SK-N-SH (cell line): ENCODE data around the gene FRRS1. TPM values are rescaled to one million over a fixed set of nuclear protein-coding genes. Genes with fewer than 3 reads are reported as not detected.

ENCODE experiments used
- CTCF ChIA-PET: fragments of 300-600, 350-600 bp; formaldehyde crosslinking; extraction: SDS; loops from one replicate; lab custom pipeline; 2021; lab: Yijun Ruan, JAX
- POLR2A ChIA-PET: fragments of 350-600 bp; sonication (Branson Sonifier 250); formaldehyde crosslinking; extraction: SDS; loops from one replicate; lab custom pipeline; 2020; ENCODE audit warnings: antibody characterized with exemption, inconsistent platforms; lab: Yijun Ruan, JAX
- DNase-seq: peaks from one replicate; pipeline ENCODE4 v3.0.0; 2012
- H2AFZ ChIP-seq: fragments of 200-600 bp; sonication (generic); 2 replicates; pipeline ENCODE4 v1.8.1; 2016; ENCODE audit warnings: antibody characterized with exemption, mild to moderate bottlenecking, low read depth
- H3F3A ChIP-seq: fragments of 200-600 bp; sonication (generic); replicated peaks from 2 replicates; pipeline ENCODE3; 2016; ENCODE audit warnings: antibody characterized with exemption, mild to moderate bottlenecking; ENCODE audit not compliant: insufficient read depth
- H3K27ac ChIP-seq, 2 experiments: fragments of 200-500 bp in 1 of 2; fragments of 200-600 bp in 1 of 2; sonication (Bioruptor generic) in 1 of 2; sonication (generic), shearing (Covaris generic) in 1 of 2; 2 replicates each; pipeline versions ENCODE4 v1.5.1 to v1.6.1; 2014 to 2016; ENCODE audit warnings: low read depth in 2 of 2, inconsistent platforms in 1 of 2, low read length in 1 of 2, mild to moderate bottlenecking in 1 of 2, mixed read lengths in 1 of 2
- H3K27me3 ChIP-seq: fragments of 200-600 bp; sonication (generic), shearing (Covaris generic); 2 replicates; pipeline ENCODE4 v1.6.1; 2016; ENCODE audit warnings: mixed run types; ENCODE audit not compliant: insufficient read depth
- H3K36me3 ChIP-seq, 2 experiments: fragments of 200-500 bp in 1 of 2; fragments of 200-600 bp in 1 of 2; sonication (Bioruptor generic) in 1 of 2; sonication (generic) in 1 of 2; replicated peaks in 1 of 2; 2 replicates each; pipeline versions ENCODE3 to v1.5.1; 2014 to 2016; ENCODE audit warnings: low read length in 1 of 2, mild to moderate bottlenecking in 1 of 2; ENCODE audit not compliant: insufficient read depth in 2 of 2, control insufficient read depth in 1 of 2
- H3K4me1 ChIP-seq, 2 experiments: fragments of 200-500 bp in 1 of 2; fragments of 200-600 bp in 1 of 2; sonication (Bioruptor generic) in 1 of 2; sonication (generic), shearing (Covaris generic) in 1 of 2; 2 replicates each; pipeline versions ENCODE4 v1.5.1 to v1.6.1; 2014 to 2016; ENCODE audit warnings: low read depth in 1 of 2, low read length in 1 of 2, mixed run types in 1 of 2; ENCODE audit not compliant: insufficient read depth in 2 of 2, control insufficient read depth in 1 of 2
- H3K4me2 ChIP-seq: fragments of 200-600 bp; sonication (generic), shearing (Covaris generic); 2 replicates; pipeline ENCODE4 v1.6.1; 2017; ENCODE audit warnings: mixed run types
- H3K4me3 ChIP-seq, 2 experiments: fragments of 200-500 bp in 1 of 2; fragments of 200-600 bp in 1 of 2; sonication (Bioruptor generic) in 1 of 2; sonication (generic), shearing (Covaris generic) in 1 of 2; 2 replicates each; pipeline versions ENCODE4 v1.5.1 to v1.8.1; 2014 to 2016; ENCODE audit warnings: low read depth in 2 of 2, inconsistent platforms in 1 of 2, low read length in 1 of 2, mild to moderate bottlenecking in 1 of 2, mixed read lengths in 1 of 2, moderate library complexity in 1 of 2
- H3K79me2 ChIP-seq: fragments of 200-600 bp; sonication (generic); 2 replicates; pipeline ENCODE4 v1.8.1; 2017; ENCODE audit warnings: mild to moderate bottlenecking; ENCODE audit not compliant: insufficient read depth
- H3K9ac ChIP-seq: fragments of 200-600 bp; sonication (generic); 2 replicates; pipeline ENCODE4 v1.6.1; 2017; ENCODE audit warnings: mixed run types
- H3K9me2 ChIP-seq: fragments of 200-600 bp; sonication (generic); 2 replicates; pipeline ENCODE4 v1.6.1; 2017; ENCODE audit warnings: mixed run types
- H3K9me3 ChIP-seq: fragments of 200-600 bp; sonication (generic); 2 replicates; pipeline ENCODE4 v1.6.1; 2017; ENCODE audit warnings: mixed run types, mild to moderate bottlenecking, moderate library complexity
- H4K20me1 ChIP-seq: fragments of 200-600 bp; sonication (generic); 2 replicates; pipeline ENCODE4 v1.6.1; 2017; ENCODE audit warnings: mild to moderate bottlenecking, mixed run types; ENCODE audit not compliant: insufficient read depth
- EZH2phosphoT487 ChIP-seq: fragments of 200-600 bp; sonication (generic); IDR thresholded peaks from 2 replicates; pipeline ENCODE4 v1.6.1; 2017; ENCODE audit warnings: low read depth, mixed run types, mild to moderate bottlenecking, antibody characterized with exemption, moderate library complexity, borderline replicate concordance
- FOXJ3 ChIP-seq: sonication (generic); formaldehyde crosslinking; IDR thresholded peaks from 2 replicates; pipeline ENCODE4 v1.5.1; 2020; ENCODE audit warnings: mild to moderate bottlenecking, missing genetic modification reagents
- GATA2 ChIP-seq: sonication (generic); formaldehyde crosslinking; IDR thresholded peaks from 2 replicates; pipeline ENCODE4 v1.5.0; 2020; ENCODE audit warnings: mild to moderate bottlenecking, missing genetic modification reagents
- JUND ChIP-seq: IDR thresholded peaks from 2 replicates; pipeline ENCODE4 v1.4.0; 2012
- NFIC ChIP-seq: IDR thresholded peaks from 2 replicates; pipeline ENCODE4 v1.4.0; 2012; ENCODE audit warnings: borderline replicate concordance
- PBX3 ChIP-seq: IDR thresholded peaks from 2 replicates; pipeline ENCODE4; 2012
- RCOR1 ChIP-seq: fragments of 150-350 bp; IDR thresholded peaks from 2 replicates; pipeline ENCODE4 v1.6.1; 2017; ENCODE audit warnings: antibody characterized with exemption, low read length
- REST ChIP-seq: IDR thresholded peaks from 2 replicates; pipeline ENCODE4 v1.6.1; 2012; ENCODE audit warnings: mild to moderate bottlenecking, low read depth, low read length, moderate library complexity
- YY1 ChIP-seq: IDR thresholded peaks from 2 replicates; pipeline ENCODE4 v1.4.0; 2012; ENCODE audit warnings: low read depth, mild to moderate bottlenecking
- WGBS: methylation state at CpG from one replicate; pipeline ENCODE4 v1.1.6; 2017; ENCODE audit warnings: low lambda C conversion rate; 5-methylcytosine and 5-hydroxymethylcytosine counted together
- polyA plus RNA-seq, 3 experiments: library from polyadenylated mRNA; depleted of rRNA; stranded (reverse); fragments of >200 nt; gene quantifications; 2 replicates each; pipeline ENCODE4 v1.2.3, GENCODE V29; 2012
- TF ChIP-seq, protein P1 (sequence below): fragments of 200-600 bp; sonication (generic); IDR thresholded peaks from 2 replicates; pipeline ENCODE4 v1.6.1; 2017; ENCODE audit warnings: antibody characterized with exemption, mild to moderate bottlenecking, moderate library complexity
- TF ChIP-seq, protein P2 (sequence below): IDR thresholded peaks from 2 replicates; pipeline ENCODE4 v1.4.0; 2012; ENCODE audit warnings: low read depth, borderline replicate concordance

The FRRS1 gene
- polyA plus RNA-seq, 1 of the 3 experiments (the other 2 are of a cell fraction) = 1.9 TPM

DNA sequence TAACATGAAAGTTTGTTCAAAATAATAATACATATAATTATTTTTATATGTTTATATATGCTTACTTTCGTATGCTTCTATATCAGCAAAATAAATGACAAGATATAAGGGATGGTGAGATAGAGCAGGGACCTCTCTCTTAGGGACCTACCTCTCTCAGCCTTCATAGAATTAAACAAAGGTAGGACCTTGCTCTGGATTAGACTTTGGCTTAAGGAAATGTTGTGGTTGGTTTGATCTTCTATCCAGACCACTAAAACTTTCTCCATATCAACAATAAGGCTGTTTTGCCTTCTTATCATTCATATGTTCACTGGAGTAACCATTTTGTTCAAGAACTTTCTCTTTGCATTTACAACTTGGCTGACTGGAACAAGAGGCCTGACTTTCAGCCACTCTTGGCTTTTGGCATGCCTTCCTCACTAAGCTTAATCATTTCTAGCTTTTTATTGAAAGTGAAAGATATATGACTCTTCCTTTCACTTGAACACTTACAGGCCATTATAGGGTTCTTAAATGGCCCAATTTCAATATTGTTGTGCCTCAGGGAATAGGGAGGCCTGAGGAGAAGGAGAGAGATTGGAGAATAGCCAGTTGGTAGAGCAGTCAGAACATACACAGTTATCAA, 14.4 kb downstream of the FRRS1 start:
- peaks cover 7% of the 10 kb centered on the region for H3F3A ChIP-seq
- TF ChIP-seq, protein P1, sequence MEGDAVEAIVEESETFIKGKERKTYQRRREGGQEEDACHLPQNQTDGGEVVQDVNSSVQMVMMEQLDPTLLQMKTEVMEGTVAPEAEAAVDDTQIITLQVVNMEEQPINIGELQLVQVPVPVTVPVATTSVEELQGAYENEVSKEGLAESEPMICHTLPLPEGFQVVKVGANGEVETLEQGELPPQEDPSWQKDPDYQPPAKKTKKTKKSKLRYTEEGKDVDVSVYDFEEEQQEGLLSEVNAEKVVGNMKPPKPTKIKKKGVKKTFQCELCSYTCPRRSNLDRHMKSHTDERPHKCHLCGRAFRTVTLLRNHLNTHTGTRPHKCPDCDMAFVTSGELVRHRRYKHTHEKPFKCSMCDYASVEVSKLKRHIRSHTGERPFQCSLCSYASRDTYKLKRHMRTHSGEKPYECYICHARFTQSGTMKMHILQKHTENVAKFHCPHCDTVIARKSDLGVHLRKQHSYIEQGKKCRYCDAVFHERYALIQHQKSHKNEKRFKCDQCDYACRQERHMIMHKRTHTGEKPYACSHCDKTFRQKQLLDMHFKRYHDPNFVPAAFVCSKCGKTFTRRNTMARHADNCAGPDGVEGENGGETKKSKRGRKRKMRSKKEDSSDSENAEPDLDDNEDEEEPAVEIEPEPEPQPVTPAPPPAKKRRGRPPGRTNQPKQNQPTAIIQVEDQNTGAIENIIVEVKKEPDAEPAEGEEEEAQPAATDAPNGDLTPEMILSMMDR = no peak
- TF ChIP-seq REST (no peak), GATA2 (CRISPR knock-in tag) (no peak), FOXJ3 (CRISPR knock-in tag) (no peak), YY1 (no peak), EZH2phosphoT487 (no peak), RCOR1 (no peak), NFIC (no peak), PBX3 (no peak), JUND (no peak)
- TF ChIP-seq, protein P2, sequence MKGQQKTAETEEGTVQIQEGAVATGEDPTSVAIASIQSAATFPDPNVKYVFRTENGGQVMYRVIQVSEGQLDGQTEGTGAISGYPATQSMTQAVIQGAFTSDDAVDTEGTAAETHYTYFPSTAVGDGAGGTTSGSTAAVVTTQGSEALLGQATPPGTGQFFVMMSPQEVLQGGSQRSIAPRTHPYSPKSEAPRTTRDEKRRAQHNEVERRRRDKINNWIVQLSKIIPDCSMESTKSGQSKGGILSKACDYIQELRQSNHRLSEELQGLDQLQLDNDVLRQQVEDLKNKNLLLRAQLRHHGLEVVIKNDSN = no peak
- TF ChIP-seq, all 33 proteins: peak for 0
- 93% methylated on average over 1 of the region's 1 CpG for WGBS
- Histone ChIP-seq H3K4me1 (no peaks in the 10 kb centered on the region; a peak in 1 of 4 replicates), H3K9ac (no peak overlapping the region), H3K27me3 (no peaks in the 10 kb centered on the region), H3K79me2 (no peaks in the 10 kb centered on the region), H3K4me3 (no peak overlapping the region), H3K9me2 (no peaks in the 10 kb centered on the region), H2AFZ (no peak overlapping the region), H3K27ac (no peak overlapping the region), H4K20me1 (no peaks in the 10 kb centered on the region), H3K9me3 (no peaks in the 10 kb centered on the region), H3K4me2 (no peak overlapping the region), H3K36me3 (no peaks in the 10 kb centered on the region)
- no peak for DNase-seq
- ChIA-PET CTCF (no interaction called here), POLR2A (no interaction called here)
